GM23248 (cell line): Measurements from ENCODE around the gene TAOK3.

Experiments
- EZH2 ChIP-seq: fragments of 200-600 bp; sonication (generic); IDR thresholded peaks from 2 replicates; pipeline ENCODE4 v1.6.1; 2018; ENCODE audit warnings: antibody characterized with exemption, mild to moderate bottlenecking; ENCODE audit not compliant: insufficient read depth, poor library complexity, severe bottlenecking
- EZH2phosphoT487 ChIP-seq: fragments of 200-600 bp; sonication (generic); IDR thresholded peaks from 2 replicates; pipeline ENCODE4 v1.6.1; 2018; ENCODE audit warnings: antibody characterized with exemption, moderate library complexity, mild to moderate bottlenecking, low read depth; ENCODE audit not compliant: insufficient read depth

DNA sequence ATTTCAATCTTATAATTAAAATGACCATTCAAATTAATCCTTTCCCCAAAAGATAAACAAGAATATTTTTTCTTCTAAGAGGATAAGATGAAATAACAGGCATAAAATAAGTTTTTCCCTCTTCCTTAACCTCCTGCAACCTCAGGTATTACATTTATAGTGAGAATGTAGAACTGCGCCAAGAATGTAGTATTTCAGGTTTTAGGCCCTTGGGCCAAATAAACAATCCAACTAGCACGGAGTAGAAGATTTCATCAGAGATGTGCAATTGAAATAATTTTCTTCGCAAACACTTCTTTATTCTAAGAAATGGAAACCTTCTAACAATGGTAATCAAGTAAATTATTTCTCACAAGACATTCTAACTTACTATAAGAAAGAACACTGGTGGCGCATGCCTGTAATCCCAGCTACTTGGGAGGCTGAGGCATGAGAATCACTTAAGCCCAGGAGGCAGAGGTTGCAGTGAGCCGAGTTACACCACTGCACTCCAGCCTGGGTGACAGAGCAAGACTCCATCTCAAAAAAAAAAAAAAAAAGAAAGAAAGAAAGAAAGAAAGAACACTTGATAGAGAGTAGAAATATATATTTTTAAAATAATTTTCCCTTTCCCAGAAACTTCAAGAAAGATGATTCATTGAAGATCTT is 100.8 kb downstream of the TAOK3 start:
- TF ChIP-seq EZH2, result no peak
- TF ChIP-seq EZH2phosphoT487, result no peak
